ENCODE results near the gene MAPRE3.

The MAPRE3 gene

DNA sequence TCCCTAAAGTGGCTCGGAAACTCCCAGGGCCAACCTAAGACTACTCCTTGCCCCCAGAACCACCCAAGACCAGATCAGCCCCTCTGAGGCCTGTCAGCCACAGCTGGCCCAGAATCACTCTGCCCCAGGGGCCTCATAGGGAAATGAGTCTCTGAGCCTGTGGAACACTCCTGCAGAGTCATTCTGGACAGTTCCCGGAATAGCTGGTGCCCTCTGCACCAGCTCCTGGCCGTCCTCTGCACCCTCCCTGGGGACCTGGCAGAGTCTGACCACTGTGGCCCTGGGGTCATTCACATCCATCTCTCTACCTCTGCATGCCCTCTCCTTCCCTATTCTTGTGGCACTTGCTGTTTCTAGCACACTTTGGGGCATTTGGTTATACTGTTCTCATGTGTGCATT is 47.7 kb downstream of the MAPRE3 start:
- DNase-seq, result no peak

GRCh38 chr2:27019459-27019858 is 49.0 kb downstream of the MAPRE3 start:
- DNase-seq, result no peak

GRCh38 chr2:27019931-27020855 is 49.8 kb downstream of the MAPRE3 start:
- DNase-seq, result no peak

GRCh38 chr2:27021253-27022049 is 51.0 kb downstream of the MAPRE3 start:
- DNase-seq, result no peak

GRCh38 chr2:27023740-27024139 is 53.3 kb downstream of the MAPRE3 start:
- DNase-seq, result no peak

DNA sequence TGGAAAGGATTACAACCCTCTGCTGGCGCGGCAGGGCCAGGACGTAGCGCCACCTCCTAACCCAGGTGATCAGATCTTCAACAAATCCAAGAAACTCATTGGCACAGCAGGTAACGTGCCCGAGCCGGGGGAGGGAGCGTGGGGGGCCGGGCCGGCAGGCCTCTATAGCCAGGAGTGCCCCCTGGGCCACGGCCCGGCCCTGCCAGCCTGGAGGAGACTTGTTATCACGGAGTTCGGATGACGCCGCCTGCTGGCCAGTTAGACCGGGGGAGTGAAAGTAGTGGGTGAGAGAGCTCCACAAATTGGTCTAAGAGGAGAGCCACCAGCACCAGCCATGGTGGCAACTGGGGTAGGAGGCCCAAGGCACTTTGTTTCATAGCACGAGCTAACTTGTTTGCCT is 53.8 kb downstream of the MAPRE3 start:
- no peak for DNase-seq

DNA sequence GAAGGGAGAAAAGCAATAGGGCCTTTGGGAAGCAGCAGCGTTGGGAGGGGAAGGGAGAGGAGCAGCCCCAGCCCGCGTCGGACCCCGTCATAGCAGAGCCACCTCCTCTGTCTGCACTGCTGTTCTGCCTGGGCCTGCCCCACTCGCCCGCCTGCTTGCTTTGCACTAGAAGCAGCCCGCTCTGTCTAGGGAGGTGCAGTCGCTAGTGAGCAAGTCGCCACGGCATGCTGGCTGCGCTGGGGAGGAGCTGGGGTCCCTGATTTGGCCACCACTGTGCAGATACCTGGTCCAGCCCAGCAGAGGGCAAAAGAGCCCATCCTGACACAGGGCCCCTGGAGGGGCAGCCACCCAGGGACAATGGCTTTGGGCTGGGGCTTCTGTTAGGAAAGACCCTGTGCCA is 54.4 kb downstream of the MAPRE3 start:
- DNase-seq, result no peak

DNA sequence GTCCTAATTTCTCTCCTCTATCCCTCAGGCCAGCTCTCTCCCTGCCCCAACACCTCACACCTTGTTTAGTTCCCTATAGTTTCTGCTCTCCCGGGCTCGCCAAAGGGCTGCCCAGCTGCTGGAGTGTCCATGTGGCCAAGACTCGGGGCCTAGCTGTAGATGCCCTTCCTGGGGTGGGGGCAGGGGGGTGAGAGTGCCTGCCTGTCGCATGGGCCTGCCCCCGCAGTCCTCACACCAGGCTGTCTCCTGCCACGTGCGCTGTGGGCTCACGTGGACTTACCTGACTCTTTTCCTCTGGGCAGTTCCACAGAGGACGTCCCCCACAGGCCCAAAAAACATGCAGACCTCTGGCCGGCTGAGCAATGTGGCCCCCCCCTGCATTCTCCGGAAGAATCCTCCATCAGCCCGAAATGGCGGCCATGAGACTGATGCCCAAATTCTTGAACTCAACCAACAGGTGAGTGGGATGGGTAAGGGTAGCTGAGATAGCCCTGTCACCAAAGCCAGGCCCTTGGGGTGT is 54.9 kb downstream of the MAPRE3 start:
- DNase-seq, result no peak

- no peak for DNase-seq
Observed at GRCh38 chr2:27025861-27026851, 55.7 kb downstream of the MAPRE3 start.

- no peak for DNase-seq
Observed at GRCh38 chr2:27027211-27027651, 56.8 kb downstream of the MAPRE3 start.

DNA sequence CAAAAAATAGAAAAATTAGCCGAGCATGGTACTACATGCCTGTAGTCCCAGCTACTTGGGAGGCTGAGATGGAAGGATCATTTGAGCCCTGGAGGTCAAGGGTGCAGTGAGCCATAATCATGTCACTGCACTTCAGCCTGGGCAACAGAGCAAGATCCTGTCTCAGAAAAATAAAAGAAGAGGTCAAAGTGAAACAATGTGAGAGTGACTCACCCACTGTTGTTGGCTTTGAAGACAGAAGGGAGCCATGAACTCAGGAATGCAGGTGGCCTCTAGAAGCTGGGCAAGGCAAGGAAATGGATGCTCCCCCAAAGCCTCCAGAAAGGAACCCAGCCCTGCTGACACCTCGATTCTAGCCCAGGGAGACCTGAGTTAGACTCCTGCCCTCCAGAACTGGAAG is 58.6 kb downstream of the MAPRE3 start:
- no peak for DNase-seq

DNA sequence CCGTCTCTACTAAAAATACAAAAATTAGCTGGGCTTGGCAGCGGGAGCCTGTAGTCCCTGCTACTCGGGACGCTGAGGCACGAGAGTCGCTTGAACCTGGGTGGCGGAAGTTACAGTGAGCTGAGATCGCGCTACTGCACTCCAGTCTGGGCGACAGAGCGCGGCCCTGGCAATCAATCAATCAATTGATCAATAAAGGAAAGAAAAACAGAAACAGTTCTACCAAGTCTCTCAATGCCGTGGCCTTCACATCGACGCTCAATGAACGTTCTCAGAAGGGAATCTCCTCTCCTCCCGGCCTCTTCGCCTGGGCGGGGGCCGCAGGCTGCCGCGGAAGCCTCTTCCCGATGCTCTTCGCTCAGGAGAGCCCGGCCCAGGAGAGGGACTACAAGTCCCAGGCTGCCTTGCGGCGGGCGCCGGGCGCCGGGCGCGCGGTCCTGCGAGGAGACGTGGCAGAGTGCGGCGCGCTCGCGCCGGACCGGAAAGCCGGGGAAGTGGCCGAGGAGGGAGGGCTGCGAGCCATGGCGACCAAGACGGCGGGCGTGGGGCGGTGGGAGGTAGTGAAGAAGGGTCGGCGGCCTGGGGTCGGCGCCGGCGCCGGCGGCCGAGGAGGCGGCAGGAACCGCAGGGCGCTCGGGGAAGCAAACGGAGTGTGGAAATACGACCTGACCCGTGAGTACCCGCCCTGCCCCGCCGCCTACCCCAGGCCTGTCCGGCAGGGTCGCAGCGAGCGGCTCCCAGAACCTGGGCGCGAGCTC is 62.2 kb downstream of the MAPRE3 start, which contains the start of gene TMEM214:
TSS of gene TMEM214 (plus strand) at position 471 of the 758 bp plus-strand sequence. CDS start at position 522, 51 bp downstream.
- DNase-seq, result peak; percentile 81 to 90

GRCh38 chr2:27033253-27033852 is 62.9 kb downstream of the MAPRE3 start:
- DNase-seq, result no peak

DNA sequence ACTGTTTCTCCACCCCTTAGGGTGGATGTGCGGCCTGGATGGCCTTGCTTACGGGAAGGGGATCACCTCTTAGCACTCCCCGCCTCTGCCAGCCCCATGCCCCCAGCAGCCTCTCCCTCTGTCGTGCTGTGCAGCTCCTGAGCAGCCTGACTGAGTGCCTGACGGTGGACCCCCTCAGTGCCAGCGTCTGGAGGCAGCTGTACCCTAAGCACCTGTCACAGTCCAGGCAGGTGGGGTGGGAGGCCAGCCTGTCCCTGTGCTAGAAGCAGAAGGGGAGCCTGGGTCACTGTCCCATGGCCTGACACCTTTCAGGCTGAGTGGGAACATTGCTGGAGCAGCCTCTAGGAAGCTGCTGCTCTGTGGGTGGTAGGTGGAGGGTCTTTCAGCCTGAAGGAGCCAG is 67.6 kb downstream of the MAPRE3 start:
- no peak for DNase-seq

DNA sequence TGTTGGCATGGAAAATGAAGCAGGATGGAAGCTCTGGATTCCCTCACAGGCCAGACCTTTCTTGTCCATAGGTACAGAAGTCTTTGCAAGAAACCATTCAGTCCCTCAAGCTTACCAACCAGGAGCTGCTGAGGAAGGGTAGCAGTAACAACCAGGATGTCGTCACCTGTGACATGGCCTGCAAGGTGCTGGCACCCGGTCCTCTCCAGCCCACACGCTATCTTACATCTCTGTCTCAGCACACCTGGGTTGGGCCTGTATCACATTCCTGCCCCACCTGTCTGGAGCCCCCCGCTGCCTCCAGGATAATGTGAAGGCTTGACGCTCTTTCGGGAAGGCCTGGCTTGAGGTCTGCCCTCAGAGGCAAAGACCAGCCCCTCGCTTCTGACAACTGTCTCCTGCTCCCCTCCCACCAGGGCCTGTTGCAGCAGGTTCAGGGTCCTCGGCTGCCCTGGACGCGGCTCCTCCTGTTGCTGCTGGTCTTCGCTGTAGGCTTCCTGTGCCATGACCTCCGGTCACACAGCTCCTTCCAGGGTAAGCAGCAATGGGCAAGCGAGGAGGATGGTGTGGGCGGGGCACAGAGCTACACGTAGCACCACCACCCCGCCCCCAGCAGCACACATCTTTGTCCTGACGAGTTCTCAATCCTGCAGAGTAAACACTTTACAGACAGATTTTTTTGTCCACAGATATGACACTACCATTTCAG is 68.3 kb downstream of the MAPRE3 start:
- no peak for DNase-seq

- DNase-seq, result no peak
Observed at GRCh38 chr2:27039426-27039825, 69.0 kb downstream of the MAPRE3 start.

DNA sequence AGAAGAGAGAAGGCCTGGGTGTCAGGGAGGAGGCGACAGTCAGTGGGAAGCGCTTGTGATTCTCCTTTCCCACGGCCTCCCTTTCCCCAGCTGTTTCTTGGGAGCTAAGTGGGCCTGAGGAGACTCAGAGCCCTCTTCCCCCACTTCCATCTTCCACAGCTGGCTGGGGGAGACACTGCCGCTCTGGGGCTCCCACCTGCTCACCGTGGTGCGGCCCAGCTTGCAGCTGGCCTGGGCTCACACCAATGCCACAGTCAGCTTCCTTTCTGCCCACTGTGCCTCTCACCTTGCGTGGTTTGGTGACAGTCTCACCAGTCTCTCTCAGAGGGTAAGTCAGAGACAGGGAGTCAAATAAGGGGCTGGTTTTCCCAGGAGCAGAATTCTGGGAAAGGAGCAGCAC is 69.4 kb downstream of the MAPRE3 start:
- DNase-seq, result no peak

DNA sequence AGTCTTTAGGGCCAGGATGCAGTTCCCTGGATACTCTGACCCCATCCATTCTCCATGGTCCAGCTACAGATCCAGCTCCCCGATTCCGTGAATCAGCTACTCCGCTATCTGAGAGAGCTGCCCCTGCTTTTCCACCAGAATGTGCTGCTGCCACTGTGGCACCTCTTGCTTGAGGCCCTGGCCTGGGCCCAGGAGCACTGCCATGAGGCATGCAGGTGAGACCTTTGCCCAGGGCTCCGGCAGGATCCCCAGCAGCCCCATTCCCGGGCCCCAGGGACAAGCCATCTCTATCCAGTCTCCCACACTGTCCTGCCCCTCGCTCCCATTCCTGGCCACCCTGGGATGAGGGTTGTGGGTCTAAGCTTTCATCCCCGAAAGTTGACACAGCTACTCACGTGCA is 69.8 kb downstream of the MAPRE3 start:
- no peak for DNase-seq

DNA sequence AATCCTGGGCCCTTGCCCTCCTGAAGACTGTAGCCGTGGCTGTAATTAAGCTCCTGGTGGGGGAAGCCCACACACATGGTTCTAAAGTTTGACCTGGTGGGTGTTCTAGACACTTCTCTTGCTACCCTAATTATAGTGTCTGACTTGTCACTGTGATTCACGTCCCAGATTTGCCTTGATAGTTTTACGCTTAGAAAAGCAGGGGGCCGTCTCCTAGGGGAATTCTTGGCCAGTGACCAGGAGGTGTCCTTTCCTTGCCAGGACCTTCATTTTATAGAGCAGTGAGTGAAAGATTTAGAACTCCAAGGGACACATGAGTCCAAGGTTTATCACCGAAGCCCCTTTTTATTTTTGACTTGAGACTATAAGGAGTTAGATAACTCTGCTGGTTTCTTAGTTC is 71.3 kb downstream of the MAPRE3 start:
- no peak for DNase-seq

DNA sequence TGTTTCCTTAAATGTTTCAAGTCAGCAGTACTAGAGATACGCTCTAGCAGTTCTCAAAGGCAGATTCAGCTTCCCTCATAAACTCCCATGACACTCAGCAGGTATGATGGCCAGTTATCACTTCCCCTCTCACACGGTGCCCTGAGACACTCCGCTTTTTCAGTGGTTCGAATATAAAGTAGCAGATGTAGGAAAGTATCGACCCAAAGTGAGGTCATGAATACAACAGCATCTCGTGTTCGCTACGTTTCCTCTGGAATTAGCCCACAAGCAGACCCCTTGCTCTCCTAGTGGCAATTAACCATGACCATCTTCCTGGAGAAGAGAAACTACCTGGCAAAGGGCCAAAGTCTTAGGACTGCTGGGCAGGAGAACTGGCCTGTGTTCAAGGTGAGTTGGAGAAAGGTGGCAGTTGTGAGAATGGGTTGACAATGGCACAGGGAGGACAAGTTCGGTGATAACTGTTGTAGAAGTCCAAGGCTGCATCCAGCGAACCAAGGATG is 71.8 kb downstream of the MAPRE3 start:
- DNase-seq, result no peak
